ENCODE measurements around the gene TMEM131. TPM values are rescaled to one million over a fixed set of nuclear protein-coding genes. Genes with fewer than 3 reads are reported as not detected.

Gene TMEM131
- total RNA-seq, 1 donor from 2014 or later: 46.9 TPM

DNA sequence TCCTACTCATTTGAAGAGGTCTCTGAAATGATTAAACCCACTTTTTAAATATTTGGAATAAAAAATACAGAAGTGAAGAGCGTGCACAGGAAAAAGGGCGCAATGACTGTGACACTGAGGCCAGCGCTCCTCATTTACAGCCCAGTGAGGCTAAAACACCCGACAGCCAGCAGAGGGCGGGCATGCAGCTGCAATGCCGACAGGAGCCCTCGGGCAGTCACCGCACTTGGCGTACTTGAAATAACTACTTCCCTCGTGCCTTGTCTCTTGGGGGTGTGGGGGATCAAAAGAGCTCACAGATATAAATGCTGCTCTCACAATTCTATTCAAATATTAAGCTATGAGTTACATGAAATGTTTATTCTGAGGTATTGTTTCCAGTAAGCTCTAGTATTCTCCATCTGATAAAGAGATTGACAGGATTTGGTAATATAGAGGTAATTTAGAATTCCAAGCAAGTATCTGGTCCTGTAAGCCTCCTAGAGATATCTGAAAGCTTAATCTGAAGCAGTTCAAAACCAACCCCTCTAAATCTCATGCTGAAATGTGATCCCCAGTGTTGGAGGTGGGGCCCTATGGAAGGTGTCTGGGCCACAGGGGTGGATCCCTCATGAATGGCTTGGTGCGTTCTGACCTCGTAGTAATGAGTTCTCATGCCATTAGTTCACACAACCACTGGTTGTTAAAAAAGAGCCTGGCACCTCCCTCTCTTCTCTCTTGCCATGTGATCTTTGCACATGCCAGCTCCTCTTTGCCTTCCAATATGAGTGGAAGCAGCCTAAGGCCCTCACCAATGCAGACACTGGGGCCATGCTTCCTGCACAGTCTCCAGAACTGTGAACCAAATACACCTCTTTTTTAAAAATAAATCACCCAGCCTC is 188.8 kb downstream of the TMEM131 start:
- DNase-seq (ENCODE audit: low read depth): peak; percentile 51

DNA sequence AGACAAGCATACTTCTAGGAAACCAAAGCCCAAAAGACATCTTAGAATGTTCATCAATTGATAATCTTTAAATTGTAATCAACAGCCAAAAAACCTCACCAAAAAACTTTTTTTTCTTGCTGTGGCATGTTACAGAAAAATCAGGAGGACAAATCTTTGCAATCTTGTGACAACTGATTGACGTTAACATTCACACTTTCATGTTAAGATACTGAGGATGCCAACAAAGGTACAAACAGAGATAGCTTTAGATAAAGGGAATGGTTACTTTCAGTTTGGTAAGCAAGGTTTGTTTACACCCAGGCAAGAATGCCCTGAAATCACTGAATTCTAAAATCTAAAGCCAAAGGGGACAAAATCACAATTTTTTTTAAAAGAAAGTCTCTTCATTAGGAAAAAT is 190.0 kb downstream of the TMEM131 start:
- no peak for DNase-seq (ENCODE audit: low read depth)

DNA sequence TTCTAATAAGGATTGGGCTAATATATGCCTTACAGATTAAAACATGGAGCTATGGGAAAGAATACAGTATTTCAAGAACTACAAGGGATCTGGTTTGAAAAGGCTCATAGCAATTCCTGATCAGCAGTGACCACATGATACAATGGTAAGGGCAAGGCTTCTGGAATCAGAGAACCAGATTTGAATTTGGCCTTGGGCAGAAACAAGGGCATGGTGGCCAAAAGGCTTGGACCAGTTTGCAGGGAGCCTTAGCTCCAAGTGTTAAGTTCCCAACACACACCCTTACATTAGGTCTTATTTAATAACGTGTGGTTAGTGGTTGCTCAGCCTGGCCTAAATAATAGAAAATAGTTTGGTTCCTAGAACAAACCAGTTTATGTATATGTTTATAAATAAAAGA is 194.7 kb downstream of the TMEM131 start:
- DNase-seq (ENCODE audit: low read depth): no peak

DNA sequence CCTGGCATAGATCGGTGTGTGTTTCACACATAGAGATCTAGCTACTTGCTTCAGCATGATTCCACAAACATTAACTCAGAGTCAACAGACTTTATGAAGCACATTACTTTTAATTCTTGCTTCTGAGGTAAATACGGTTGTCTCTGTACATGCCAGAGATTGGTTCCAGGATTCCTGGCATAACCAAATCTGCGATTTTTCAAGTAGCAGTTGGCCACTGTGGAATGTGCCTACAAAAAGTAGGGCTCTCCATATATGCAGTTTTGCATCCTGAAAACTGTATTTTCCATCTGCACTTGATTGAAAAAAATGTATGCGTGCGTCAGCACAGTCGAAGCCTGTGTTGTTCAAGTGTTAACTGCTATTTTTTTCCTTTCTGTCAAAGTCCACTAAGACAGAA is 197.3 kb downstream of the TMEM131 start:
- DNase-seq (ENCODE audit: low read depth): no peak

DNA sequence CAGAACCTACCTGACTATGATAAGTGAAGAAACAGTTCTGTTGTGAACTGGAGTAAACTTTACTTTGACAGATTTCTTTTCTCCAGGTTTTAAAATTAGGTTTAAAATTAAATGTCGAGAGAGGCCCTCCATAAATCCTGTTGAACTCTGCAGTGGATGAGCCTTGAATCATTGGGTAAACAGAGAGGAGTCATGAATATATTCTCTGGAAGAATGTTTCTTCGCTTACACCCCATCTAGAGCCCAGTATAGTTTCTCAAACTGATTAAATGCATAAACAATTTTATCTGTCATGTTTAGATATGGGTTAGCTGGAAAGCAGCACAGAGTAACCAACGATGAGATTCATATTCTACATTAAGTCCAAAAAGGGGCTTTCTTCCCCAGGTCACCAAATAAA is 198.4 kb downstream of the TMEM131 start:
- no peak for DNase-seq (ENCODE audit: low read depth)

DNA sequence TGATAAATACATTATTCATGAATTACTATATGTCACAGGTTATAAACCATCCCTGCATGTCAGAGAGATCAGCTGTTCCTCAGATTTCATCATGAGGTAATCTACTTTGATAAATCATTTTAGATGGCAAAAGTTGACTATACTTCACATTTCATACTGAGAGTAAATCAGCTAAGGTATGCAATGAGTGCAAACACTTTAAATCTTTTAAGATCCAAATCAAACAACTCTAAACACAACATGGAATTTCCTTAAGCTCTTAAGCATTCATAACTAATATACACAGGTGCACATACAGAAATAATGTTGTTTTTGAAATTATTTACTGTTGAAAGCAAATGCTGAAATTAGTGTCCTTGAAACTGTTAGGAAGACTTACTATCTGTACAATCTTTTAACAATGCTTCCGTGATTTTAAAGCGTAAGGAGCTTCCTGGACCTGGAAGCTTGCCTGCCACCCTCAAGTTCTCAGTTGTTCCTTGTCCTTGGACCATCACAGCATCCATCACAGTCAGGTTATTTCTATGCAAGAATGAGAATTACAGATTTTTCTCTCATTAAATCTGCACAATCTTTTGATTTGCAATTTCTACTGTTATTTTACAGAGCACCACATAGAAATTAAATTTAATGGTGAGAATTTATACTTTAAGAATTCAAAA is 199.2 kb downstream of the TMEM131 start:
- no peak for DNase-seq (ENCODE audit: low read depth)

DNA sequence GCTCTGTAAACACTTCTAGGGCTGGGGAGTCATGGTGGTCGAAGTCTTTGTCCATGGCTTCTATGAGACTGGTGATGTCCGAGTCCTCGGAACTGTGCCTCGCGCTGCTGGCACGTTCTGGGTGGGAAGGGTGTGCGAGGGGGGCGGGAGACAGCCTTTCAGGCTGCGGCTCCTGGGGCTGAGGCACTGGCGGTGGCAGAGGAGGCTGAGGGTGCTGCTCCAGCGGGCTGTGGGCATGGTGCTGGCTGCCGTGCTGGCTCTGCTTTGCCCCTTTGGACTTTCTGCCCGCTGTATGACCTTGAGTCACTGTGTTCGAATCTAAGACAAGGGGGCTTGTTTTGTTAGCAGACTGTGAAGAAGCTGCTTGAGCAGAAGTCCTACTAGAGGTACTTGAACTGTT is 203.3 kb downstream of the TMEM131 start:
- DNase-seq (ENCODE audit: low read depth): no peak

DNA sequence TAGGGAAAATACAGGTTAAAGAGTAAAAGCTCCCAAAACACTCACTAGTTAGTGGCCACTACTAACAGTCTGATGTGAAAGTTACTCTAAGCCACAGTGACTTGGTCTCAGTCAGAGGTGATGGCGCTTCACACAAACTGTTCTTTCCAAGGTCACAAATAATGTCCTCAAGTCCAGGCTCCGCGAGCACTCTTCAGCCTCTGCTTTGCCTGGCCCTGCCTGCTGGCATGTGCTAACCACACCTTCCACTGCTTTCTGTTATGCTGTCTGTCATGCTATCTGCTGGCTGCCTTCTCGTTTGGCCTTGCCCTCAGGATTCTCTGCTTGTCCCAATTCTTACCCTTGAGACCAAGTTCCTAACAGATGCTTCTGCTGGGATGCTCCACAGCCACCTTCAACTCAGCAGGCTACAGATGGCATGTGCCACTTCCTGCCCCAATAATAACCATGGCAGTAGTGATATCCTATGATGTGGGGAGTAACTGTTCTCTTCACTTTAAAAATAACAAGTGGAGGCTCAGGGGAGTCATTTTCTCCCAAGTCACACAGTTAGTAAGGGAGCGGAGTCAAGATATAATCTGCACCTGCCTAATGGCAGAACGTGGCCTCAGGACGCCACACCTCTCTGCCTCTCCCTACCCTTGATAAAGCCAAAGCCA is 206.6 kb downstream of the TMEM131 start:
- no peak for DNase-seq (ENCODE audit: low read depth)

DNA sequence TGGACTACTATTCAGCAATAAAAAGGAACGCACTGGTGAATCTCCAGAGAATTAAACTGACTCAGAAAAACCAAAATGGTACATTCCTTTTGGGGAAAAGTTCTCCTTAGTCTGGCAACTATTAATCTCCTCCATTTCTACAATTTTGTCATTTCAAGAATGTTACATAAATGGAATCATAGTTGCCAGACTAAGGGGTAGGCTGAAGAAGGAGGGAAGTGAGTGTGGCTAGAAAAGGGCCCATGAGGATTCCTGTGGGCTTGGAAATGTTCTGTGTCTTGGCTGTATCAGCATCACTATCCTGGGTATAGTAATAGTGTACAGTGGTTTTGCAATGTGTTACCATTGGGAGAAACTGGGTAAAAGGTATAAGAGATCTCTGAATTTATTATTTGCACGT is 209.9 kb downstream of the TMEM131 start:
- no peak for DNase-seq (ENCODE audit: low read depth)

DNA sequence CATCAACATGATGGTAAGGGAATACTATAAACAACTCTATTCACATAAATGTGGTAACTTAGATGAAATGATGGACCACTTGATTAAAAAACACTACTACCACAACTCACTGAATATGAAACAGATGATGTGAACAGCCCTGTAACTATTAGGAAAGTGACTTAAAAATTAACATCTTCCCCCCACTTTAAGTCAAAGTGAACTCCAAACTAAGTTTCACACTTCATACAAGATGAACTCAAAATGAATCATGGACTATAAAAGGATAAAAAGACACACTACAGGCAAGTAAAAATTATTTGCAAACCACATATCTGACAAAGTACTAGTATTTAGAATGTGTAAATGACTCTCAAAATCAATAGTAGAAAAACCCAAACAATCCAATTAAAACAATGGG is 210.8 kb downstream of the TMEM131 start:
- no peak for DNase-seq (ENCODE audit: low read depth)

DNA sequence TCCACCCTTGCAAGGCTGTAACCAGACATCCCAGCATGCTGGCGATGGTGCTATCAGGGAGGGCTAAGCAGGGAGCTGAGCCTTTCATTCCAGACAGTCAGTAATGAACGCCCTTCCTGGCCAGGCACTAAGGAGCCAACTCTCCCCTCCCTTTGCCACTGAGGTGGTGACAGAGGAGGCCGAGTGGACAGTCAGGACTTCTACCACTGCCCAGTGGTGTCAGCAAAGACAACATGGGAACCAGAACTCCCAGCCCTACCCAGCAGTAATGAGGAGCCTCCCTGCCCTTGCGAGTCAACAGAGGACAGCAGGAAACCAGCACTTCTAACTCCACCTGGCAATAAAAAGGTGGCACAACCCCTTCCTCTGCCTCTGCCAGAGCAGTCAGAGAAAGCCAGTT is 213.8 kb downstream of the TMEM131 start:
- no peak for DNase-seq (ENCODE audit: low read depth)

DNA sequence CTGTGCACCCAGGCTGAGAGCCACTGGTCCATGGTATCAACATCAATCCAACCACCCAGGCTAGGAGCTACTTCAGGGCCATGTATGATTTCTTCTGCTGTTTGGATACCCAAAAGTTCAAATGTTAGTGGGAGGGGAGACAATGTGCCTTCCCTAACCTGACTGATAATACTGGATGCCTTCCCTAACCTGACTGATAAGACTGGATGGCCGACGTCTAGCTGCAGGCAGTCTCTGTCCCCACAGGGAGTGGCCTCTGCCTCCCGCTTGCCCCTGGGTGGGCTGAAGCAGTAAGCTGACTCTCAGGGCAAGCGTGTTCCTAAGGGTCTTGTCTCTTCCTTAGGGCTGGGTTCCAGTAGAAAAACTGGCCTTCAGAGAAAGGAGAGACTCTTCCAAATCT is 216.6 kb downstream of the TMEM131 start:
- DNase-seq (ENCODE audit: low read depth): no peak

DNA sequence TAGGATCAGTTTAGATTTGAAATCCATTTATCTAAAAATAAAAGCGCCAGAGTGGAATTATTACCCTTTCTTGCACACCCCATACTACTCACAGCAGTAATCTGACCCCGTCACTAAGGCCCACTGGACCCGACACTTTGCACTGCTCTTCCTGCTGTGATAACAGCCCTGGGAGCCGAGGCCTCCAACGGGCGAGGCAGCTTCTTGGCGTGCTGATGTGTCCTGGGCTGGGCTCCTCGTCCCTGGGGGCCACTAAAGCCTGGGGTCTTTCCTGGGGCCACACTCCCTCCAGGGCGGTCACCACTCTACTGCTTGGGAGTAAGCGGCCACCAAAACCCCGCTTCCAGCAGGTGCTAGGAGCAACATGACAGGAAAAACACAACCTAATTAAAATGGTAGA is 220.7 kb downstream of the TMEM131 start:
- DNase-seq (ENCODE audit: low read depth): no peak

DNA sequence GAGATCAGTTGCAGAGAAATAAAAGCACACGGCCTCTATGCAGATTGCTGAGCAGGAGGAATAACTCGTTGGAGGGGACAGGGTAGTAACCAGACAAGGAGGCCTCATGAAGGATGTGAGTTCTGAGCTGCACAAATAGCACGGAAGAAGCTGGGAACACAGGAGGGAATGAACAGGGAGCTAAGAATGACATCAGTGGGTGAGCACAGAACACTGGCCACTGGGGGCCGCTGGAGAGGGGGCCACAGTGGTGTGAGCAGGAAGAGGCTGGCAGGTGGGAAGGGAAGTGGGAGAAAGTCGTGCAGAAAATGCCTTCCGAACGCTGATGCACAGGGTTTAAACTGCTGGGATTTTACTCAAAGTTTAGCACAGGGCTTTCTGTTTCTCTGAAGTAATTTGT is 221.3 kb downstream of the TMEM131 start:
- no peak for DNase-seq (ENCODE audit: low read depth)

DNA sequence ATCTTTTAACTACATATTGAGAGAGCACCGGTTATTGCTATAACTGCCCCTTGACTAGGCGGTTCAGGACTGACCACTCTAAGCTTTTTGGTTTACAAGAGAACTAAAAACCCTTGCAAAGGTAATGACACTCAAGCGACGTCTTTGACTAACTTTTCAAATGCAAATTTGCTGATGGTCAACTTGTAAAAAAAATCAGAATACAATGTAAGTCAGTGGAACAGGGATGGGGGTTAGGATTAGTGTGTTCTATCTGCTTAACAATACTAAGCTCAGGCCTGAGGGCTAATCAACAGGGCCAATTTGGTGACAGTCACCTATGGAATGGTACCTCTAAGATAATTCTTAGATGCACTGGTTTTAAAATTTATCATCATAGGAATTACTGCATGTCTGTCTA is 225.3 kb downstream of the TMEM131 start:
- DNase-seq (ENCODE audit: low read depth): no peak

DNA sequence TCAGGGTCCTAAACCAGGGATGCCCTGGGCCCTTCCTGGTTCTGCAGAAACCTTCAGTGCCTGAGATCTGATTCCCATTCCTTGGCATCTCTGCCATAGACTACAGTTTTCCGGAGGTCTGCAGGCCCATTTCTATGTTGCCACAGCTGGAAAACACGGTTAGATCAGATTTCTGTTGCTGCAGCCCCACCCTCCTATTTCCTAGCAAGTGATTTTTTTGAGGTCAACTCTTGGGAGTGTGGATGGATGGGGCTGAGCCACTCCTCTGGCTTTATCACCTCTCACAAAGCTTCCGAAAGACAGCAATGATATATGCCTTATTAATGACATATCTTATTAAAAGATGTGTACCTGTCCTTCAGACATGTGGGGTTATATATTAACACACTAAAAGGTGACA is 226.0 kb downstream of the TMEM131 start:
- no peak for DNase-seq (ENCODE audit: low read depth)

DNA sequence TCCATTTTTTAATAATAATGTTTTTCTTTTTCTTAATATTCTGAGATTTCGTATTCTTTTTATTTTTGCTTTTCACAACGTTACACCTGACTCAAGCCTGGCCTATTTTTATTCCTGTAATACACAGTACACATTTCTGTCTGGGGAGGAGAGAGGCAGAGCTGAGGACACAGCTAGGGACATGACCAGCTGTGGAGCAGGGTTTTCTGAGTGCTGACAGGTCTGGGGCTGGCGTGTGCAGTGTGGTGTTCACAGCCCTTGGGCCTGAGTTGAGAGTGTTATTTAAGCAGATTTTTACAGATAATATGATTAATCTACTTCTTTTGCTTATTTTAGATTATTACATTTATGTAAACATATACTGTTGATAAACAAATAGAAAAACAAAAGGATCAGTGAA is 226.4 kb downstream of the TMEM131 start:
- DNase-seq (ENCODE audit: low read depth): no peak

DNA sequence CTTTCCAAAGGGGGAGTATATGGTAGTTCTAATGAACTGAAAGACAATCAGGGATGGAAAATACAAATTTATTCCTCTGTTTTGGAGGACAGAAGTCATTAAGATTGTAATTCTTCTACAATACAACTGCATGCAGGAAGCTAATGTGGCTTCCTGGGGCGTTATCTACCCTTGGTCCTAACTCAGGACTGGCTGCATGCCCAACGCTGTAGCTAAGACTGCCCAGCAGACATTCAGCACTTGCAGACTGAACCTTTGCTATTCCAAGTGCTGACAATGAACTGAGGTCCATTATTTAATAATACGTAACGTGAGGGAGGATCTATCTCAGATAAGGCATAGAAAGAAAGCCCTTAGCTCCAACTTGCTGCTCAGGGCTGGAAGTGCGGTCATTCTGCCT is 229.2 kb downstream of the TMEM131 start:
- DNase-seq (ENCODE audit: low read depth): no peak

DNA sequence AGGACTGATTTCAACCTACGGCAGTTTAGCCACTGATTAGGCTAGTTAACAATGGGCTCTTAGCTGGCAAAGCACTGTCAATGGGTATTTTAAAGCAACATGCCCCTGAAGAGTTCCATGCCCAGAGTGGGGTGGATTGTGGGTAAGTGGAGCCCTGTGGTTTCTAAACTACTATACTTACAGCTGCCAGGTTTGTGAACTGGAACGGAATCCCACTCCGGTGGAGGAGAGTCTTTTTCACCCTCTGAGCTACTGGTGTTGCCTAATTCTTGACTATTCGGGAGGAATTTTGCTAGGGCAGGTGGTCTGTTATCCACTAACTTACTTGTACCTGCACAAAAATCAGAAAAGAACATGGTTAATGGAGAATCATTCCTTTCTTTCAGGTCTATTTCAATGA is 229.8 kb downstream of the TMEM131 start:
- DNase-seq (ENCODE audit: low read depth): peak; percentile 65

DNA sequence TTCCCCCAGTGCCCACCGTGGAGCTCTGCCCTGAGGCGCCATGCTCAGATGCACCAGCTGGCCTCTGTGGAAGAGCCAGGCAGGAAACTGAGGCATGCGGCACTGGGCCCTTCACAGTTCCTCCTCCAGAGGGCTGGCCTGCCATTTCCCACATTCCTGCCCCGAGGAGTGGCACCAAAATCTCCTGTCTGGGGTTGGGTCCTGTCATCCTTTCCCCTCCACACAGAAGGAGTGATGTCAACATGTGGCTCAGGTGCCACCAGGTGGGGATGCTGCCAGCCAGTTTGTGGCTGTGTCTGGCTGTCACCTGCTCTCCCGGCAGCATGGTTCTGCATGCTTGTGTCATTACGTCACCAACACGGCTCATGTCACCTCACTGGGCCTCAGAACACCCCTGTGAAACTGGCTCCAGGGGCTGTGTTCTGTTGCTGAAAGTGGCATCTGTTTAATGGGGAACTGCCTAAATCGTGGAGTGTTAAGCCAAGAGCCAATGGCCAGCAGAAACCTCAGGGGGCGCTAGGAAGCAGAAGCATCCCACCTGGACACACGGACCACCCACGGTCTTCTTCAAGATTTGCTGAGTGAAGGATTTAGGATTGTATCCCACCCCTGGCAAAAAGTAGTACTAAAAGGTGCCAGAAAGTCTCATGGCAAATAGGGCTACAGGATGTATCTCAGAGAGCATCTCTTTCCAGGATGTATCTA is 231.0 kb downstream of the TMEM131 start:
- no peak for DNase-seq (ENCODE audit: low read depth)

DNA sequence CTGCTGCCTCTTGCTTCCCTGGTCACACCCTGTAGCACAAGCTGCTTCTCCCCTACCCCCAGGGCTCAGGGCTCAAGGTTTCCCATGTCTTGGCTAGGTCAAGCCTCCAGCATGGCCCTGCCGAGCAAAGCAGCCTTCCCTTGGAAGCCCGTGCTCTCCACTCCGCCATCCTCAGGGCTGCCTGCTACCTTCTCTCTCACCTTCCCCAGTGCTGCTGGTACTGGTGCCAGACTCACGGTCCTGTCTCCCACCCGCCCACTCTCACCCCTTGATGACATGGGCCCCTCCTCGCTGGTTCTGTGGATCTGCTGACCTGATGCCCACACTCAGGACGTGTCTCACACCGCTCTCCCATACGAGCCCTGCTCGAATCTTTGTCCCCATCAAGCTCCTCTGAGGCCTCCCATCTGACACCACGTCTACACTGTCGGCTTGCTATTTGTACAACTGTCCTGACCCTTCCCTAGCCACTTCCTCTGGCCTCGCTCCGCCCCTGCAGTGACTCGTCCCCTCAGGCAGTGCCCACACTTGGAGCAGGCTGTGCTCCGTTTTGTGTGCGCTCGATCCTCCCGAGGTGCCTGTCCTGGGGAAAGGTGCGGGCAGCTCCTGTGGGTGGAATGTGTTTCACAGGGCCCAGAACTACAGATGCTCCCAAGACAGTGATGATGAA is 232.4 kb downstream of the TMEM131 start:
- DNase-seq (ENCODE audit: low read depth): no peak

DNA sequence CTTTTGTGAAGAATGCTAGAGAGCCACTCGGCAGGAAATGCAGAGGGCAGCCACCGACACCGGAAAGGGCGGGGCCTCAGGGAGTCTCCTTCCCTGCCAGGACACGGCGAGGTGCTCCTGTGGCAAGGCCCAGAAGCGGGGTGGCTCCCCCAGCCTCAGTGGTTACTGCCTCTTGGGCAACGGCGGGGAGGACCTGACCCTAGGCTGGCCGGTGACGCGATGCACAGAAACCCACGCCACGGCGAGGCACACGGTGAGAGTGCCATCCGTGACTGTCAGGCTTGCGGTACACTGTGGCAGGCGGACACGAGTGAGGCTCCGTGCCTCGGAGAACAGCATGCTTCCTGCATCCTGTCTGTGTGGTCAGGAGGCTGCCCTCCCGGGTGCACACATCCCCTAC is 234.6 kb downstream of the TMEM131 start:
- DNase-seq (ENCODE audit: low read depth): no peak
